A549 (cell line): ENCODE measurements around the gene TRIM17. TPM values are rescaled to one million over a fixed set of nuclear protein-coding genes. Genes with fewer than 3 reads are reported as not detected.

Source experiments
- ATAC-seq, 2 experiments: fragments of 200-7000 bp in 1 of 2; fragments of >200 bp in 1 of 2; cut with Nextera tagmentation in 1 of 2; cut with Tn5 transposase in 1 of 2; 3 replicates each; pipeline versions ENCODE4 v1.8.0 to v1.9.1; 2018 to 2020; ENCODE audit warnings: mild to moderate bottlenecking in 1 of 2, moderate library complexity in 1 of 2
- CTCF ChIA-PET: fragments of 300-600 bp; sonication (Branson Sonifier 250); formaldehyde crosslinking; extraction: SDS; loops from one replicate; lab custom pipeline; 2021; ENCODE audit warnings: antibody characterized with exemption, inconsistent platforms; lab: Yijun Ruan, JAX
- POLR2A ChIA-PET: fragments of 350-600 bp; formaldehyde crosslinking; extraction: SDS; loops from one replicate; lab custom pipeline; 2021; ENCODE audit warnings: antibody characterized with exemption, inconsistent platforms; lab: Yijun Ruan, JAX
- DNase-seq, 2 experiments: peaks; one replicate each; pipeline versions ENCODE4 v3.0.0 to v3.0.0-alpha.2; 2011 to 2016; ENCODE audit warnings: low read depth in 1 of 2, low spot score in 1 of 2
- FAIRE-seq: peaks from 2 replicates; lab custom pipeline; 2011; peaks lifted over from hg19 to GRCh38; lab: Jason Lieb, UNC
- H3K27ac ChIP-seq, 2 experiments: fragments of >200 bp; sonication (Bioruptor Twin); formaldehyde crosslinking; 3 replicates each; pipeline ENCODE4 v1.5.1; 2016 to 2017
- H3K4me1 ChIP-seq: fragments of >200 bp; sonication (Bioruptor Twin); formaldehyde crosslinking; 3 replicates; pipeline ENCODE4 v1.6.1; 2016
- H3K4me2 ChIP-seq: fragments of >200 bp; sonication (Bioruptor Twin); formaldehyde crosslinking; 3 replicates; pipeline ENCODE4 v1.6.1; 2016
- H3K4me3 ChIP-seq: fragments of >200 bp; sonication (Bioruptor Twin); formaldehyde crosslinking; 3 replicates; pipeline ENCODE4 v1.5.1; 2016
- H3K9me3 ChIP-seq: fragments of >200 bp; sonication (Bioruptor Twin); formaldehyde crosslinking; 3 replicates; pipeline ENCODE4 v1.6.1; 2016
- CEBPB ChIP-seq, 2 experiments: fragments of >200 bp in 1 of 2; sonication (Bioruptor Twin) in 1 of 2; formaldehyde crosslinking in 1 of 2; IDR thresholded peaks; 2 replicates each; pipeline ENCODE4 v1.6.1; 2012 to 2016
- CHD4 ChIP-seq: fragments of 200-600 bp; sonication (generic); IDR thresholded peaks from 2 replicates; pipeline ENCODE4 v1.6.1; 2016; ENCODE audit warnings: antibody characterized with exemption, mild to moderate bottlenecking, borderline replicate concordance
- EHF ChIP-seq: fragments of 250-450 bp; sonication (Bioruptor Pico); IDR thresholded peaks from 2 replicates; pipeline ENCODE4 v1.5.0; 2020; ENCODE audit warnings: mild to moderate bottlenecking
- EP300 ChIP-seq, 2 experiments: fragments of >200 bp; sonication (Bioruptor Twin); formaldehyde crosslinking; IDR thresholded peaks; 2 replicates in 1 of 2; 3 replicates in 1 of 2; pipeline ENCODE4 v1.6.1; 2016 to 2017
- FOSB ChIP-seq: fragments of 250-450 bp; sonication (Bioruptor Pico); IDR thresholded peaks from 2 replicates; pipeline ENCODE4 v1.5.0; 2020; ENCODE audit warnings: mild to moderate bottlenecking, moderate library complexity
- HDAC2 ChIP-seq: fragments of 200-600 bp; sonication (generic); IDR thresholded peaks from 2 replicates; pipeline ENCODE4 v1.6.1; 2016
- HEYL ChIP-seq: fragments of 250-450 bp; sonication (Bioruptor Pico); IDR thresholded peaks from 2 replicates; pipeline ENCODE4 v1.8.0; 2021; ENCODE audit warnings: mild to moderate bottlenecking, moderate library complexity
- HOXA7 ChIP-seq: fragments of 250-450 bp; sonication (Bioruptor Pico); IDR thresholded peaks from 2 replicates; pipeline ENCODE4 v1.5.0; 2020; ENCODE audit warnings: mild to moderate bottlenecking, moderate library complexity
- HOXB13 ChIP-seq: fragments of 250-450 bp; sonication (Bioruptor Pico); IDR thresholded peaks from 2 replicates; pipeline ENCODE4 v1.5.0; 2020; ENCODE audit warnings: low read depth, mild to moderate bottlenecking, moderate library complexity
- HOXB5 ChIP-seq: fragments of 250-450 bp; sonication (Bioruptor Pico); IDR thresholded peaks from 2 replicates; pipeline ENCODE4 v1.5.0; 2020; ENCODE audit warnings: mild to moderate bottlenecking, moderate library complexity
- MAZ ChIP-seq: fragments of 150-350 bp; IDR thresholded peaks from 2 replicates; pipeline ENCODE4 v1.6.1; 2014; ENCODE audit warnings: antibody characterized with exemption, low read depth, low read length, borderline replicate concordance
- MYC ChIP-seq: IDR thresholded peaks from 2 replicates; pipeline ENCODE4 v1.6.1; 2012; ENCODE audit warnings: mild to moderate bottlenecking, inconsistent platforms, low read length, improper control_type of control experiment, borderline replicate concordance
- NFE2L2 ChIP-seq: fragments of 150-350 bp; conservative IDR thresholded peaks from 2 replicates; pipeline ENCODE4 v1.6.1; 2014; ENCODE audit warnings: low read length
- POLR2AphosphoS2 ChIP-seq: conservative IDR thresholded peaks from 2 replicates; pipeline ENCODE4 v1.6.1; 2012; ENCODE audit warnings: low read length, improper control_type of control experiment, inconsistent platforms
- RCOR1 ChIP-seq: fragments of 150-350 bp; IDR thresholded peaks from 2 replicates; pipeline ENCODE4 v1.6.1; 2014; ENCODE audit warnings: antibody characterized with exemption, low read length, low read depth
- RFX5 ChIP-seq: fragments of 450-650 bp; IDR thresholded peaks from 2 replicates; pipeline ENCODE4 v1.7.1; 2014; ENCODE audit warnings: antibody characterized with exemption, mild to moderate bottlenecking, moderate library complexity
- RNF2 ChIP-seq: fragments of 200-600 bp; sonication (generic); IDR thresholded peaks from 2 replicates; pipeline ENCODE4 v1.6.1; 2016; ENCODE audit warnings: low read depth, mild to moderate bottlenecking, antibody characterized with exemption, moderate library complexity, borderline replicate concordance
- TP53 ChIP-seq: fragments of 250-450 bp; sonication (Bioruptor Pico); IDR thresholded peaks from 2 replicates; pipeline ENCODE4 v1.5.0; 2021; ENCODE audit warnings: mild to moderate bottlenecking, moderate library complexity
- ZC3H11A ChIP-seq: fragments of 450-650 bp; IDR thresholded peaks from 2 replicates; pipeline ENCODE4 v1.6.1; 2014; ENCODE audit warnings: antibody characterized with exemption, mild to moderate bottlenecking
- ZNF302 ChIP-seq: fragments of 250-450 bp; sonication (Bioruptor Pico); IDR thresholded peaks from 2 replicates; pipeline ENCODE4 v1.9.0; 2021; ENCODE audit warnings: inconsistent platforms, mild to moderate bottlenecking, moderate library complexity
- ZSCAN20 ChIP-seq: fragments of 250-450 bp; sonication (Bioruptor Pico); IDR thresholded peaks from 2 replicates; pipeline ENCODE4 v1.8.0; 2022; ENCODE audit warnings: mild to moderate bottlenecking, moderate library complexity
- WGBS: methylation state at CpG from one replicate; pipeline ENCODE4 v1.1.6; 2017; ENCODE audit errors: missing lambda C conversion rate; 5-methylcytosine and 5-hydroxymethylcytosine counted together
- polyA plus RNA-seq, 4 experiments: library from polyadenylated mRNA; depleted of rRNA in 3 of 4; stranded (reverse); fragments of >200 nt; fragmentation: RNase III in 1 of 4; extraction: RNeasy Plus Mini Kit Qiagen cat#74134 plus additional on column Dnase treatment in 1 of 4; gene quantifications; 2 replicates in 3 of 4; 3 replicates in 1 of 4; pipeline ENCODE4 v1.2.3, GENCODE V29; 2011 to 2017
- TF ChIP-seq, protein P1 (sequence below): fragments of 150-350 bp; IDR thresholded peaks from 2 replicates; pipeline ENCODE4 v1.6.1; 2014; ENCODE audit warnings: low read depth, mild to moderate bottlenecking, low read length
- TF ChIP-seq, protein P2 (sequence below): IDR thresholded peaks from 2 replicates; pipeline ENCODE4 v1.6.1; 2012; ENCODE audit warnings: low read depth, borderline replicate concordance

TRIM17 gene
- polyA plus RNA-seq, 2 of the 4 experiments (the other 2 are of a cell fraction) = not detected

DNA sequence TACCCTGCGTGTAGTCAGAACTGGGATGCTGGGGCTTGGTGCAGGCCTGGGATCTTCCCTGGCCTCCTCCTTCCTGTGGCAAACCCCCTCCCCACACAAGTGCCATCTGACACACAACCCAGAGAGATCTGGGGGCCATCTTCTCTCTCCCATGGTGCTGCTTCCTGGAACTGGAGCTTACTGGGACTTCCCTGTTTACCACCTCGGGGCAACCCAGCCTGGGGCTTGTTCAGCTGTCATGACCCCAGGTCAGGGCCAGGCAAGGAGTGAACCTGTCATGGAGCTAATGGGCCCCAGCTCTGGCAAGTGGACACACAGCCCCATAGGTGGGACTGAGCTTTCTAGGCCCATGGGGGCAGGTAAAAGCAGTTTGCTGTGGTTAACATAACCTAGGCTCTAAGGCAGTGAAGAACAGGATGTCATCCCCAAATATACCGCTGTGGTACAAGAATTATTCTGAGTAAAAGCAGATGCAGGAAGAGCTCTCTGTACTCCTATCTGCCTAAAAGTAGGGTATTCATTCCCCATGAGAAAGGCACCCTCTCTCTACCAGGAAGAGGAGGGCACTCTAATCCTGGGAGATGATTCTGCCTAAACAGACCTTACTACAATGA, 12.4 kb downstream of the TRIM17 start:
- FAIRE-seq (no peak), ATAC-seq (no peak), DNase-seq (no peak)
- ChIA-PET POLR2A (no interaction called here), CTCF (interaction anchor here (4.4 kb wide), 1 partner anchor 11 kb away, joined by 30 read pairs; no protein-coding TSS in a partner anchor)
- WGBS = 90% methylated on average over 3 of the region's 3 CpGs
- Histone ChIP-seq H3K4me1 (peaks cover 25% of the 10 kb centered on the region), H3K4me2 (peak overlapping the region; percentile 96), H3K27ac (peak overlapping the region in 1 of 2 experiments; percentile 12; a peak in 1 of 6 replicates), H3K9me3 (no peaks in the 10 kb centered on the region), H3K4me3 (peak overlapping the region; percentile 97; the same call in 2 of the 3 replicates)
- TF ChIP-seq, protein P1, sequence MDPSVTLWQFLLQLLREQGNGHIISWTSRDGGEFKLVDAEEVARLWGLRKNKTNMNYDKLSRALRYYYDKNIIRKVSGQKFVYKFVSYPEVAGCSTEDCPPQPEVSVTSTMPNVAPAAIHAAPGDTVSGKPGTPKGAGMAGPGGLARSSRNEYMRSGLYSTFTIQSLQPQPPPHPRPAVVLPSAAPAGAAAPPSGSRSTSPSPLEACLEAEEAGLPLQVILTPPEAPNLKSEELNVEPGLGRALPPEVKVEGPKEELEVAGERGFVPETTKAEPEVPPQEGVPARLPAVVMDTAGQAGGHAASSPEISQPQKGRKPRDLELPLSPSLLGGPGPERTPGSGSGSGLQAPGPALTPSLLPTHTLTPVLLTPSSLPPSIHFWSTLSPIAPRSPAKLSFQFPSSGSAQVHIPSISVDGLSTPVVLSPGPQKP = no peak
- TF ChIP-seq POLR2AphosphoS2 = no peak
- no peak for TF ChIP-seq FOSB (CRISPR knock-in tag)
- no peak for TF ChIP-seq CEBPB (IDR thresholded peaks at IDR 0.05)
- TF ChIP-seq RNF2 = no peak
- no peak for TF ChIP-seq RCOR1
- no peak for TF ChIP-seq HOXA7
- no peak for TF ChIP-seq MAZ
- no peak for TF ChIP-seq ZC3H11A
- TF ChIP-seq ZNF302 (CRISPR knock-in tag) = no peak
- no peak for TF ChIP-seq TP53 (CRISPR knock-in tag)
- no peak for TF ChIP-seq HDAC2
- TF ChIP-seq, protein P2, sequence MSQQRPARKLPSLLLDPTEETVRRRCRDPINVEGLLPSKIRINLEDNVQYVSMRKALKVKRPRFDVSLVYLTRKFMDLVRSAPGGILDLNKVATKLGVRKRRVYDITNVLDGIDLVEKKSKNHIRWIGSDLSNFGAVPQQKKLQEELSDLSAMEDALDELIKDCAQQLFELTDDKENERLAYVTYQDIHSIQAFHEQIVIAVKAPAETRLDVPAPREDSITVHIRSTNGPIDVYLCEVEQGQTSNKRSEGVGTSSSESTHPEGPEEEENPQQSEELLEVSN = no peak
- no peak for TF ChIP-seq RFX5

DNA sequence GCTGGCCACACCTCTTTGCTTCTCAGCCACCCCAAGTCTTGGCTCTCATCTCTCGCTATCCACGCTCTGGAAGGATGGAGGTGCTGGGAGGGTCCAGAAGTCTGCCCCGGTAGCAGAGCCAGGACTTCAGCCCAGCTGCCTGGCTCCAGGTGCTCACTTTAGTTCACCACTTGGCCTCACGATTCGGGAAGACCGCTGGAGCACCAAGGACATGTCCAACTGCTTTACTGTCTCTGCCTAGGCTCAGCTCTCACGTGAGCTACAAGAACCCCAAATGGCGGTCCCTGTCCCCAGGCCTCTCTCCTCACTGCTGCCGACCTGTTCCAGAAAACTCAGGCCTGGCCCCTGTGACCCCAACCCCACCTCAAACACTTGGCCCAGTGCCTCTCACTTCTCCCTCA, 13.4 kb downstream of the TRIM17 start:
- WGBS = 95% methylated on average over 9 of the region's 9 CpGs
- no peak for DNase-seq
- no peak overlapping the region for H3K4me2 ChIP-seq
- POLR2A ChIA-PET = no interaction called here
- TF ChIP-seq HOXB13 (CRISPR knock-in tag) (no peak), ZSCAN20 (no peak), EHF (no peak), HDAC2 (no peak), HEYL (no peak), MYC (no peak), CHD4 (no peak), EP300 (IDR thresholded peaks at IDR 0.05) (no peak), NFE2L2 (no peak), HOXB5 (CRISPR knock-in tag) (no peak)
- TF ChIP-seq, protein P2 = no peak
- TF ChIP-seq, all 56 proteins: peak for 0
- ATAC-seq (no peak), FAIRE-seq (no peak)
- CTCF ChIA-PET = interaction anchor here (0.7 to 4.4 kb wide), 3 partner anchors 10 to 30 kb away, joined by 3 to 30 read pairs (median 3); no protein-coding TSS in a partner anchor
- H3K27ac ChIP-seq = no peak overlapping the region
- H3K9me3 ChIP-seq = no peaks in the 10 kb centered on the region
- H3K4me3 ChIP-seq = no peak overlapping the region
- H3K4me1 ChIP-seq = peaks cover 22% of the 10 kb centered on the region
